ENCODE results near the gene PKN1.
"Not testable (repeated sequence)": the region's sequence is repeated elsewhere in the genome, so short reads cannot be mapped to it uniquely, and the experiment has no call there.

PKN1 gene

GRCh38 chr19:14433554-14434501, 722 bp downstream of the PKN1 start:
- peak; percentile 41 for DNase-seq

- DNase-seq, result peak; percentile 47
Observed at GRCh38 chr19:14434543-14435319, 1.6 kb downstream of the PKN1 start.

- DNase-seq, result no peak
Observed at GRCh38 chr19:14435320-14436050, 2.4 kb downstream of the PKN1 start.

- no peak for DNase-seq
Observed at GRCh38 chr19:14437578-14438140, 4.6 kb downstream of the PKN1 start.

GRCh38 chr19:14439014-14439413, 5.9 kb downstream of the PKN1 start:
- peak; percentile 23 for DNase-seq

- peak; percentile 97 for DNase-seq
Observed at GRCh38 chr19:14440049-14440448, 6.9 kb downstream of the PKN1 start.

GRCh38 chr19:14441041-14441938, 8.2 kb downstream of the PKN1 start:
- no peak for DNase-seq

- DNase-seq, result no peak
Observed at GRCh38 chr19:14442891-14443631, 10.0 kb downstream of the PKN1 start.

GRCh38 chr19:14443632-14444216, 10.6 kb downstream of the PKN1 start:
- DNase-seq, result no peak

- no peak for DNase-seq
Observed at GRCh38 chr19:14446336-14447036, 13.4 kb downstream of the PKN1 start.

GRCh38 chr19:14449321-14449720, 16.2 kb downstream of the PKN1 start:
- no peak for DNase-seq

GRCh38 chr19:14450168-14450874, 17.2 kb downstream of the PKN1 start:
- peak; percentile 91 for DNase-seq

- DNase-seq, result no peak
Observed at GRCh38 chr19:14450876-14451275, 17.8 kb downstream of the PKN1 start.

GRCh38 chr19:14452303-14452702, 19.2 kb downstream of the PKN1 start:
- DNase-seq, result not testable (repeated sequence)

GRCh38 chr19:14459703-14460102, 26.6 kb downstream of the PKN1 start:
- DNase-seq, result no peak

GRCh38 chr19:14460935-14461334, 27.8 kb downstream of the PKN1 start:
- no peak for DNase-seq

GRCh38 chr19:14462401-14462800, 29.3 kb downstream of the PKN1 start:
- not testable (repeated sequence) for DNase-seq

- DNase-seq, result no peak
Observed at GRCh38 chr19:14463747-14464146, 30.6 kb downstream of the PKN1 start.

GRCh38 chr19:14467391-14467790, 34.3 kb downstream of the PKN1 start:
- no peak for DNase-seq

Data from hematopoietic multipotent progenitor cell treated with erythropoietin and hydrocortisone succinate and interleukin-3 and kit ligand, for 4 days (in vitro differentiated cells).